GM18511 (cell line): ENCODE measurements around the gene WDR36.

Experiments
- ATAC-seq: cut with Tn5 transposase; IDR thresholded peaks from one replicate; pipeline ENCODE4 v1.9.1; 2021; ENCODE audit warnings: mild to moderate bottlenecking, moderate library complexity; ENCODE audit not compliant: unreplicated experiment

Gene WDR36

GRCh38 chr5:111092062-111092853 is at the start of gene WDR36:
TSS of gene WDR36 (plus strand) at chr5:111092348. CDS start at chr5:111092457, 109 bp downstream.
- ATAC-seq = peak; percentile 96

DNA sequence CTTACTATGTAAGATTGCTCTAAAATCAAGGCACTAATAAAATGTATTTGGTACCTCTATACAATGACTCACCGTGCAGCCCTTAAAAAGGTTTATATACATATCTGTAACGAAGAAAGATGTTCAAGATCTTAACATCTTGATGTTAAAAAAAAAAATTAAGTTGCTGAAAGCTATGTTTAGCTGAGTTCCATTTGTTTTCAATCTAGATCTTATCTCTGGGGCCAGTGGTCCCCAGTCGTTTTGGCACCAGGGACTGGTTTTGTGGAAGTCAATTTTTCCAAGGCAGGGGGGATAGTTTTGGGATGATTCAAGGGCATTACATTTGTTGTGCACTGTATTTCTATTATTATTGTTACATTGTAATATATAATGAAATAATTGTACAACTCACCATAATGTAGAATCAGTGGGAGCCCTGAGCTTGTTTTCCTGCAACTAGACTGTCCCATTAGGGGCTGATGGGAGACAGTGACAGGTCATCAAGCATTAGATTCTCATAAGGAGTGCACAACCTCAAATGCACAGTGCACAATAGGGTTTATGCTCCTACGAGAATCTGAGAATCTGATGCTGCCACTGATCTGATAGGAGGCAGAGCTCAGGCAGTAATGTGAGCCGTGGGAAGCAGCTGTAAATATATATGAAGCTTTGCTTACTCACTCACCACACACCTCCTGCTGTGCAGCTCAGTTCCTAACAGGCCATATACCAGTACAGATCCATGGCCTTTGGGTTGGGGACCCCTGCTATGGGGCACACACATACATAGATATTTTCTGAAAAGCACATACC is 48.2 kb upstream of the WDR36 start:
- no peak for ATAC-seq

GRCh38 chr5:111058064-111058463 is 34.1 kb upstream of the WDR36 start:
- no peak for ATAC-seq

- ATAC-seq = no peak
Measured at GRCh38 chr5:111060169-111060568, 32.0 kb upstream of the WDR36 start.

DNA sequence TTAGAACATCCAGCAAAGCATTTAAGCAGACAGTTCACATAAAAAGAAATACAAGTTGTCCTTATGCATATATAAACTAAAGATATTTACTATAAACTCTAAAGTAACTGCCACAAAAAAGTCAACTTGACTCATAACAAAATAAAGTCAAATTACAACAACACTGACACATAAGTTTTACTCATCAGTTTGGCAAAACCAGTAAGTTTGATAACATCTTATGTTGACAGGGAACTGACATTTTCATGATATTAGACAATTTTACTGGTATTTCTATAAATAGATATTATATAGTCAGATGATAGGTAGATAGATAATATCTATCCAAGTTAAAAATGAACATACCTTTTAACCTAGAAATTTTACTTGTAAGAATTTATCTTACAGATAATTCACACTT is 30.5 kb upstream of the WDR36 start:
- no peak for ATAC-seq

- peak; percentile 71 for ATAC-seq
Measured at GRCh38 chr5:111063709-111064322, 28.3 kb upstream of the WDR36 start.

- no peak for ATAC-seq
Measured at GRCh38 chr5:111066261-111066938, 25.7 kb upstream of the WDR36 start.

GRCh38 chr5:111068213-111068612 is 23.9 kb upstream of the WDR36 start:
- ATAC-seq = no peak

- ATAC-seq = no peak
Measured at GRCh38 chr5:111069839-111070238, 22.3 kb upstream of the WDR36 start.

DNA sequence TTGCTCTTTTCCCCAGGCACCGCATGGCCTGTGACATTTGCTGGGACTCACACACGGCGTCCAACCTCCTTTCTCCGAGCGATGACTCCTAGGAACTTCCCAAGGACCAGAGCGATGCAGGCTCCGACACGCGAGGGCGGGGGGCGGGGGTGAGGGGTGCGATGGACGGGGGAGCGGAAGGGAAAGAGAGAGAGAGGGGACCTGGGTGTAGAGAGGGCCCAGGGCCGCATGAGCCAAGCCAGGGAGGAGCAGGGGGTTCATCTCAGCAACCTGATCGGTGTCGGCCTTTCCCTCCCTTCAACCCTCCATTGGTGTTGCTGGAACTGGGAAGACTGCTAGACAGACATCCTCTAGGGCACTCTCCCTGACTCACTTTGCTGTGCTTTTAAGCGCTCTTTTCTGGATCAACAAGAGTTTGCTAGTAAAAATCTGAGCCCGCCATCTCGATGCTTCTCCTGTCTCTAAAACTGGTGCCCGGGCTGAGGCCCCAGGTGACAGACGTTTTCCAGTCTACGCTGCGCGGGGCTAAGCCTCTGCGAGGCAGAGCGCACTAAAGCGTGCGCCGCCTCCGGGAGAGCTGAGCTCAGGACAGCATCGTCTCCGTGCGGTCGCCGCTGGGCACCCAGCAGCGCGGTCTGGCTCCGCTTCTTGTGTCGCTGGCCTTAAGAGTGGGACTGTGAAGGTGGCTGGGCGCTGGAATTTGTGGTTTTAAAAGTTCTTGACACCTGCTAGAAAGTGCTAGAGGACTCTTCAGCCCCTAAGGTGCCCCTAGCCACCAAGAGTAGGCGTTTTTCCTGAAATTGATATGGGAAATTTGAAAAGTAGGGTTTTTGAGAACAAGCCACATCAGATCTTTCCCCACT is 21.6 kb upstream of the WDR36 start:
- ATAC-seq = peak; percentile 43

GRCh38 chr5:111071413-111071812 is 20.7 kb upstream of the WDR36 start, which contains the start of gene TSLP:
TSS of gene TSLP (plus strand) at chr5:111071713. CDS start at chr5:111071891, 178 bp downstream.
- no peak for ATAC-seq

DNA sequence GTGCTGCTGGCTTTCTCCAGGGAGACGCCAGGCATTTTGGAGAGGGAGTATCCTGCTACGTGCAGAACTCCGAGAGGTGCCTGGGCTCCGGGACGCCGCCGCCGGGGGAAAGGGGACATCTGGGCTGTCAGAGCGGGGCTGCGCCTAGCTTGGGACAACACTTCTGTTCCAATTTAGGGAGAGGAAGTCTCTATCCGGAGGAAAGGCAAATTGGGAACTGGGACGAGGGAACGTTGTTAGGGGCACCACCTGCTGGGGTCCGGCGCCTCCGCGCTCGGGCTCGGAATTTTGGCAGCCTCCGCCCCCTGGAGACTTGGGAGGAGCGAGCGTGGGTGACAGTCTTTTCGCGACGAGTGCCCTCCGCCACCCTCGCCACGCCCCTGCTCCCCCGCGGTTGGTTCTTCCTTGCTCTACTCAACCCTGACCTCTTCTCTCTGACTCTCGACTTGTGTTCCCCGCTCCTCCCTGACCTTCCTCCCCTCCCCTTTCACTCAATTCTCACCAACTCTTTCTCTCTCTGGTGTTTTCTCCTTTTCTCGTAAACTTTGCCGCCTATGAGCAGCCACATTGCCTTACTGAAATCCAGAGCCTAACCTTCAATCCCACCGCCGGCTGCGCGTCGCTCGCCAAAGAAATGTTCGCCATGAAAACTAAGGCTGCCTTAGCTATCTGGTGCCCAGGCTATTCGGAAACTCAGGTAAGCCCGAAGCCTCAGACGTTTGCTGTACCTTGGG is 19.0 kb upstream of the WDR36 start:
- peak; percentile 84 for ATAC-seq

DNA sequence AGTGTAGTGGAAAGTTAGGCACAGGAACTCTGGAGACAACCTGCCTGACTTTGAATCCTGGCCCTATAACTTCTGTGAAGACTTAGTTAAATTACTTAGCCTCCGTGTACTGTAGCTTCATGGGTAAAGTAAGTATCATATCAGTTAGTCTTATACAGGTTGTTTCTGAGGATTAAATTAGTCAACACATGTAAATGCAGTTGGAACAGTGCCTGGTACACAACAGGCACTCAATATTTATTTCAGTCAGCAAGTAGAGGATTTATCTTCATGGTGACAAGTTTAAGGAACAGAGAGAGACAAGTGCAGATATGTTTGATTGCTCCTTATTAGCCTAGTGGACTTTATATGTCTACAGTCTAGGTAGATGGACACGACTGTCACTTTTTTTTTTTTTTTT is 17.9 kb upstream of the WDR36 start:
- no peak for ATAC-seq

DNA sequence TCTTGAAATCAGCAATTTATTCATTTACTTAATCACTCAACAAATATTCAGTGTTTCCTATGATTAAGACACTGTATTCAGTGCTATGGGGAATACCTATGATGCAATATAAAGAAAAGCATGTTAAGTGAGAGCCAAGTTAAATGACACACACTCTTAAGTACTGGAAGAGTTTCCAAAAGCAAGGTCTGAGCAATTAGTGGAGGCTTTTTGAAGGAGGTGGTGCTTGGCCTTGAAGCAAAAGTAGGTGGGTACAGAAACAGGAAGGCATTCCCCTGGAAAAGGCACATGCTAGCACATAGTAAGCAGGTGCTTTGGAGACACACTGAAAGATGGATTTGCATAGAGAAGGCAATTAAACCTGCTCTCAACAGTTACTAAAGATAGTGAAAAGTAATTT is 16.6 kb upstream of the WDR36 start:
- no peak for ATAC-seq

DNA sequence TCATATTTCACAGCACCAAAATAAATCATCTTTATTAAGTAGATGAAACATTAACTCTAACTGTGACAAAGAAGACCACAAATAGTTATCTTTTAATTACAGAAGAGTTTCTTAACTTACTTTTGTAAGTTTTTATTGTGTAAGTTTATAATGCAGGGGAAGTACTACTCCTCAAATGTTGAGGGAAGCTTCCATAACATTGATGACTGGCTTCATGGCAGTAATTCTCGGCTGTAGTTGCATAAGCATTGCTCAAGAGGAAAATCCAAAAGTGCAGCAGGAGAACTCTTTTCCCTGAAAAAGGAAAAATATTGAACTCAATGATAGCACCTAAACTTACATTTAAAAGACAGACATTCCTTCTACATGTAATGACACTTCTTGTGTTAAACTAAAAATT is 16.1 kb upstream of the WDR36 start:
- no peak for ATAC-seq

GRCh38 chr5:111077678-111078077 is 14.5 kb upstream of the WDR36 start:
- ATAC-seq = no peak

DNA sequence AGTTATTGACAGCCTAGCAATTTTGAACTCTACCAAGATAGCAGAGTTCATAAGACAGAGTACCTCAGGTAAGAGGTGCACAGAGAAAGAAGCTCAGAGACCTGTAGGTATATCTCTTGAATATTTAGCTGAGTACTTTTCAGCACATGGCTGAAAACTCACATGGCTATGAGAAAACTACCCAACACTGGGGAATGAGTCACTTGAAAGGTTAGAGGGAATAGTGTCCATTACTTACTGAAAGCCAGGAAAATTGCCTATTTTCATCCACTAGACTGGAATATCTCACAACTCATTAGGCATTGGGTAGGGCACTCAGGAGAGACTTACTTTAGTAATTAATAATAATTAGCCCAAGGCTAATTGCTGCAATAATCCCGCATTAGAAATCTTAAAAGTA is 12.3 kb upstream of the WDR36 start:
- no peak for ATAC-seq

DNA sequence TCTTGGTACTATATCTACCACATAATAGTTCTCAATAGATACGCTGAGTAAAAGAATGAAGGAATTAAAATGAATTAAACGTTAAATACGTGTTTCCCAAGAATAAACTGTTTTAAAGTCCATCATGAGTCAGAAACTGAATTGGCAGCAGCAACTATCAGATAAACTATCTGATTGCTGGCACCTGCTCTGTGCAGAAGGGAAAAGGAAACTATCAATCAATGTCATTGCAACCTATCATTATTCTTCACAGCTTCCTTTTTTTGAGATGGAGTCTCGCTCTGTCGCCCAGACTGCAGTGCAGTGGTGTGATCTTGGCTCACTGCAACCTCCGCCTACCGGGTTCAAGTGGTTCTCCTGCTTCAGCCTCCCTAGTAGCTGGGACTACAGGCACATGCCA is 8.8 kb upstream of the WDR36 start:
- no peak for ATAC-seq

DNA sequence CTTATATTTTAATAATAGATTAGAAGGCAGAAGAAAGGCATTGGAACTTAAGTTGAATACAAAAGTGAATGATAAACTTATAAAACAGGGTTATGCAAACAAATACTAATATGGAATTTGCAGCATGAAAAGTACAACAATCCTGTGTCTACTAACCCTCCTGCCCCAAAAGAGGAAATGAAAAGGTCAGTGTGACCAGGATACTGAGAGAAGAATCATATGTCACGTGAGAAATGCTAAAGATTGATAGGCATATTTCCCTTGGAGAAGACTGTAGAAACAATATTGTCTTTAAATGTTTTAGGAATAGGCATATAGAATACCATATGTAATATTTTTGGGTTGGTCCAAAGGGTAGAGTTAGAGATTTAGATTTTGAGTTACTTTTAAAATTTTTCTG is 3.8 kb downstream of the WDR36 start:
- ATAC-seq = no peak
